Inflammatory macrophage treated with lipopolysaccharide for 4 hours (primary cell): Measurements from ENCODE around the gene TMEM258.
A peak's percentile ranks its signal among the peaks of the same experiment; 100 is the strongest.

Experiments
- DNase-seq: peaks from one replicate; pipeline ENCODE4 v3.0.0-alpha.2; 2020

TMEM258 gene

DNA sequence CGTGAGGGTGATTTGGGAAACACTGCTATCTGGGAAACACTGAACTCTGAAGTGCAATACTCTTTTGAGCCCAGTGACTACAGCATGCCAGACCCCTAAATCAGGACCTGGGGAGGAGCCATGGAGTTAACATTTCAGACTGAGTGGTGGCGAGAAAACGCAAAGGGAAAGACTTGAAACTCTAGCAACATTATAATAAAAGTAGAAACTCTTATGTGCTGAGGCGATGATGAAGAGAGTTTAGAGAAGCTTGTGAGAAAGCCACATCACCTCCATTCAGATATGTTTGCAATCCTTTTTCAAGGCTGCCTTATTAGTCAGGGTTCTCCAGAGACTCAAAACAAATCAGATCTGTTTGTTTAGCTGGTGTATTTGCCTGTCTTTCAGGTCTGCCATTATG lies 2.2 kb upstream of the TMEM258 start:
- no peak for DNase-seq

- DNase-seq = no peak
Observed at GRCh38 chr11:61793829-61794204, 1.4 kb upstream of the TMEM258 start.

DNA sequence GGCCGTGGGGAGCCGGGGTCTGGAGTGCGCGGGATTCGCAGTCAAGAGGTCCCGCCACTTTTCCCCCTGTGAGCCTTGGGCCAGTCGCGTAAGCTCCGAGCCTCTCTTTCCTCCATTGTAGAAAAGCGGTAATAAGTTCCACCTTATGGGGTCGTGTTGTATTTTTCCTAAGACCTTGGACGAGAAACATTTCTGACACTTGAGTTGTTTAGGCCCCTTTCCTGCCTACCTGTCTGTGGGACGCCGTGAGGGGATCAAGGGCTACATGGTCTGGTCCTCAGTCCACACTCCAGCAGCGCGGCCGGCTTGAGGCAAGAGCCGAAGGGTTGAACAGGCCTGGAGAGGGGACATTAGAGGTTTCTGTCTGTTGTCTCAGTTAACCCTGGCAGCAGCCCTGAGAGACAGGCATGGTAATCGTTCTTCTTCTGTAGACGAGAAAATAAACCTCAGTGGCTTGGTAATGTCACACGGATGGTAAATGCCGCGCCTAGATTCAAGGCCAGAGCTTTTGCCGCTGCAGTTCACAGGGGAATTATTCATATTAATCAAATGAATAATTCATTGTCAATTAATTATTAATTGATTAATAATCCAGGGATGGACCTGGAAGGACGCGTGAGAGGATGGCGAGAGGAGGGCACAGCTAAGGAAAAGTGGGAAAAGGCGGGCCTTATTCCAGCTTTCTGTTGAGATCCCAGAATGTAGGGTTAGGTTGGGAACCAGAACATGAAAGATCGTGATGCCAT lies 857 bp upstream of the TMEM258 start:
- DNase-seq = no peak

- DNase-seq = peak; percentile 84
Observed at GRCh38 chr11:61791737-61792309, 576 bp downstream of the TMEM258 start.

GRCh38 chr11:61787928-61788491 lies 4.4 kb downstream of the TMEM258 start:
- peak; percentile 32 for DNase-seq

- no peak for DNase-seq
Observed at GRCh38 chr11:61785837-61786402, 6.5 kb downstream of the TMEM258 start.

DNA sequence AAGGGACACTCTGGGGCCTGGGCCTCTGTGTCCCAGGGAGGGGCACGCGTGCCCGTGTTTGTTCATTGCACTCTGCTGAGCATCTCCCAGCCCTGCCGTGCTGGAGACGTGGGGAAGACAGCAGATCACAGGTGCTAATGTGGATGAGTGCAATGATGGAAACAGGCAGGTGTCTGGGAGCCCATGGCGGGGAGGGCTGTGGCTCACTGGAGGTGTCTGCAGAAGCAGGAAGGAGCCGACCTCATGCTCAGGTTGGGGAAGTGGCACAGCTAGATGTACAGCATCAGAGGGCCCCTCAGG lies 7.9 kb downstream of the TMEM258 start:
- no peak for DNase-seq

DNA sequence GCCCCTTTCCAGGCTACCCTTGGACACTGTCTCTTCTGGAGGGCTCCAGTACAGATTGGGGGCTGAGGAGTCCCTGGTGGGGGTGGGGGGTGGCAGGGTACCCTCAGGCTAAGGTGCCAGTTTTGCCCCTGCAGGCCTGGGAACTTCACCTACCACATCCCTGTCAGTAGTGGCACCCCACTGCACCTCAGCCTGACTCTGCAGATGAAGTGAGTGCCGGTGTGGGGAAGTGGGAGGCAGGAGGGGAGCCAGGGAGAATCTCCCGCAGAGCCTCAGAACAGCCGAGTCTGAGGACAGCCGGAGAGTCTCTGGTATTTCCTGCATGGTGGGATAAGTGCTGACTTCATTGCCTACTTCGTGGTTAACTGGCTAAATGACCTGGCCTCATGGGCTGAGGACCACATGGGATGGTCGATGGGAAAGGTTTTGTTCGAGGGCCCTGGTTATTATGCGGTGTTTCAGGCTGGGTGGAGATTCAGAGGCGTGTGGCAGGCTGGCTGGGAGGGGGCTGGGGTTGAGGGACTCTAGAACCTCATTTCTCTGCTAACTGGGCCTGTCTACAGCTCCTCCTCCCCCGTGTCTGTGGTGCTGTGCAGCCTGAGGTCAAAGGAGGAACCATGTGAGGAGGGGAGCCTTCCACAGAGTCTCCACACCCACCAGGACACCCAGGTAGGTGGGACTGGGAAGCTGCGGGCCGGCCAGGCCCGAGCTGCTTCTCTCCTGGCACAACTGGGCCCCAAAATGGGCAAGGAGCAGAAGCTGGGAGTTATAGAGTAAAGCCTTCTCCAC lies 8.5 kb downstream of the TMEM258 start:
- DNase-seq = no peak

GRCh38 chr11:61782841-61783240 lies 9.6 kb downstream of the TMEM258 start:
- no peak for DNase-seq

DNA sequence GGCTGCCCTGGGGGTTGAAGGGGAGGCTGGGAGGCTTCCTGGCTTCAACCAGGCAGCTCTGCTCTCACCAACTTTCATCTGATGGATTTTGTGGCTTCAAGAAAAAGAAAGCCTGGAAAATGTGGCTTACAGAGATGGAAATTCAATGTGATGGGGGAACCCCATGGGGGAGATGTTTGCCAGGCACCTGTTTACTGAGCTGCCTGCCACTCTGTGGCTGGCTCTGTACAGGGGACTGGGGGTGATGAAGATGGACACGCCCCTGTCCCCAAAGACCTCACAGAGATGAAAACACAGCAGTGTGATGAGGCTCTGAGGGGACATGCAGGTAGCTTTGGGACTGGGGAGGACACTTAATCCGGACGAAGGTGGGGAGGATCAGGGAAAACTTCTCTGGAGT lies 10.1 kb downstream of the TMEM258 start:
- DNase-seq = no peak

DNA sequence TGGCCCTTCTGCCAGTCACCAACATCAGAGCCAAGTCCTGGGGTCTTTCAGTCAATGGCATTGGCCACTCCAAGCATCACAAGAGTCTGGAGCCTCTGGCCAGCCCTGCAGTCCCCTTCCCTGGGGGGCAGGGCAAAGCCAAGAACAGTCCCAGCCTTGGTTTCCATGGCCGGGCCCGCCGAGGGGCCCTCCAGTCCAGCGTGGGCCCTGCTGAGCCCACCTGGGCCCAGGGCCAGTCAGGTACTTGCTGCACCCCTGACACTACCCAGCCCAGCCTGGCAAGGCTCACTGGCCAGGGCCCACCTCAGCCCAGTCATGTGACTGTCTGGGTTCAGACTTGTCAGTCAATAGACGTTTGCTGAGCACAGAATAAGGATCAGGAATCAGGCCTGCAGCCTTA lies 10.8 kb downstream of the TMEM258 start:
- no peak for DNase-seq

DNA sequence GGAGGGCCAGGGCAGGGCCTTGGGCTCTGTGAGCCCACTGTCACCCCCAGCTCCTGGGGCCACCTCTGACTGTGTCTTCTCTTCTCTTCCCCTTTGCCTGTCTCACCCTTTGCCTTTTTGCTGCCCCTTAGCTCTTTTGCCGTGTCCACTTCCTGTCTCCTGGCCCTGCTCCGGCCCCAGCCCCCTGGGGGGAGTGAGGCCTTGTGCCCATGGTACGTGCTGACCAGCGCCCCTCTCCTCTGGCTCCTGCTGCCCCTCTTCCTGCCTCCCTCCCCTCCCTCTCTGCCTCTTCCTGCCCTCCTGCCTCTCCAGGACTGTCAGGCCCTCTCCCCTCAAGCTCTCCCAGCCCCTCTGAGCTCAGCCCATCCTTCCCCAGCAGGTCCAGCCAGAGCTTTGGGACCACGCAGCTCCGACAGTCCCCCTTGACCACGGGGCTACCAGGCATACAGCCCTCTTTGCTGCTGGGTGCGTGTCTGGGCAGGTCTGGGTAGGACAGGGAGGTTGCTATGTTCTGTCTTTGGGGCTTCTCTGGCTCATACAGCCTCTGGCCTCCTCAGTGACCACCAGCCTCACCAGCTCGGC lies 11.7 kb downstream of the TMEM258 start:
- no peak for DNase-seq

- no peak for DNase-seq
Observed at GRCh38 chr11:61779666-61780525, 12.5 kb downstream of the TMEM258 start.

- DNase-seq = no peak
Observed at GRCh38 chr11:61778920-61779650, 13.3 kb downstream of the TMEM258 start.

DNA sequence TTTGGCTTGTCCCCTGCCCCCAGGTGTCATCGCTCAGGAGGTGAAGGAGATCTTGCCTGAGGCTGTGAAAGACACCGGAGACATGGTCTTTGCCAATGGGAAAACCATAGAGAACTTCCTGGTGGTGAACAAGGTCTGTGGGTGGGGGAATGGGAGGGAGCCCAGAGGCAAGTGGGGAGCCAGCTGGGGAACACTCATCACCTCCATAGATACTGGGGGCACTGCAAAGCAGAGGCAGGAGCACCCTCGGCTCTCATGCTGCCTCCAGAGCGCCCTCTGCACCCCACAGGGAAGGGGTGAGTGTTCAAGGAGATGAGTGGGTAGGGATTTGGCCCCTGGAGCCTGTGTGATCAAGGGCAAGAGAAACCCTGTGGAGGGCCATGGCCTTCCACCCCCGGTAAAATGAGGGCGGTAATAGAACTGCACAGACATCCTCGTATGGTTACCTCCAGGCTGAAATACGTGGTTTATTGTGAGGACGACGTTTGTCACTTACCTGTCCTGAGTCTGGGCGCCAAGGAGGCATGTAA lies 14.0 kb downstream of the TMEM258 start:
- no peak for DNase-seq

DNA sequence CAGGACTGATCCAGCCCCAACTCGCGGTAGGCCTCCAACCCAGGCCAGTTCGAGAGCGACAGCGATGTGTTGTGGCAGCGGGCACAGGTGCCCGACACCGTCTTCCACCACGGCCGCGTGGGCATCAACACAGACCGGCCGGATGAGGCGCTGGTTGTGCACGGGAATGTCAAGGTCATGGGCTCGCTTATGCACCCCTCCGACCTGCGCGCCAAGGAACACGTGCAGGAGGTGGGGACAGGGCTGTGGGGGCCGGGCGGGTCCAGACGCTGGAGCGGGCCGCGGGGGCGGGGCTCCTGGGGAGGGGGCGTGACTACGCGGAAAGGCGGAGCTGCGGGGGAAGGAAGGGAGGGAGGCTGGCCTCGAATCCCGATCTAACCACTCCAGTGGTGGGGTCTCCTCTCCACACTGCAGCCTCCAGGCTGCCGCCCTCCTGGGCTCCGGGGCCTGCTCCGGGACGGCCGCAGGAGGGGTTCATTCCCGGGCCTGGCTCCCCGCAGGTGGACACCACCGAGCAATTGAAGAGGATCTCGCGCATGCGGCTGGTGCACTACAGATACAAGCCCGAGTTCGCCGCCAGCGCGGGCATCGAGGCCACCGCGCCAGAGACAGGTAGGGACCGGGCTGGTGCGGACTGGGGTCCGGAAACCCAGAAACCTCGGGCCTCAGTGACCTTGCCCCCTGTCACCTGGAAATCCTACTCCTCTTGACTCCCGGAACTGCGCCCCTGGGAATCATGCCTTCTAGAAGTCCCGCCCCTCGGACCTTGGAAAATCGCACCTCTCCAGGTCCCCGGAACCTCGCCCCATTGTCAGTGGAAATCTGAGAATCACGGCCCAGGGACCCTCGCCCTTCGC lies 14.9 kb downstream of the TMEM258 start:
- DNase-seq = peak; percentile 18

GRCh38 chr11:61776561-61777075 lies 15.8 kb downstream of the TMEM258 start:
- DNase-seq = peak; percentile 73

GRCh38 chr11:61775606-61776554 lies 16.5 kb downstream of the TMEM258 start:
- no peak for DNase-seq

GRCh38 chr11:61775106-61775505 lies 17.3 kb downstream of the TMEM258 start:
- DNase-seq = no peak
